Liver (tissue), 9 donors: ENCODE measurements around the gene UBC. TPM values are rescaled to one million over a fixed set of nuclear protein-coding genes. Genes with fewer than 3 reads are reported as not detected.
A peak's percentile ranks its signal among the peaks of the same experiment; 100 is the strongest.
"Not testable (repeated sequence)": the region's sequence is repeated elsewhere in the genome, so short reads cannot be mapped to it uniquely, and the experiment has no call there.

ENCODE experiments used
- DNase-seq: peaks from one replicate; pipeline ENCODE4 v3.0.0-alpha.2; 2017; ENCODE audit warnings: low spot score
- H3K27ac ChIP-seq, 2 donors: one replicate each; pipeline ENCODE4 v1.7.0; 2013; ENCODE audit warnings: inconsistent platforms in 2 of 2, low read length in 2 of 2, control low read depth in 1 of 2, low read depth in 1 of 2, mild to moderate bottlenecking in 1 of 2
- H3K27me3 ChIP-seq, 4 donors: one replicate each; pipeline versions ENCODE4 v1.6.1 to v1.7.0; 2013; ENCODE audit warnings: low read length in 3 of 4, inconsistent platforms in 1 of 4, mild to moderate bottlenecking in 1 of 4, moderate library complexity in 1 of 4; ENCODE audit not compliant: control insufficient read depth in 4 of 4, insufficient read depth in 4 of 4
- H3K36me3 ChIP-seq, 4 donors: one replicate each; pipeline versions ENCODE4 v1.6.1 to v1.7.0; 2013; ENCODE audit warnings: low read length in 3 of 4, mild to moderate bottlenecking in 3 of 4, low read depth in 1 of 4, moderate library complexity in 1 of 4; ENCODE audit not compliant: control insufficient read depth in 4 of 4, insufficient read depth in 3 of 4
- H3K4me1 ChIP-seq, 4 donors: one replicate each; pipeline versions ENCODE4 v1.6.1 to v1.7.0; 2013; ENCODE audit warnings: low read length in 3 of 4, mild to moderate bottlenecking in 3 of 4, moderate library complexity in 1 of 4; ENCODE audit not compliant: control insufficient read depth in 4 of 4, insufficient read depth in 4 of 4
- H3K4me3 ChIP-seq, 3 donors: one replicate each; pipeline versions ENCODE4 v1.6.1 to v1.7.0; 2013; ENCODE audit warnings: low read length in 3 of 3, control low read depth in 1 of 3, low read depth in 1 of 3, mild to moderate bottlenecking in 1 of 3
- H3K9ac ChIP-seq, 2 donors: one replicate each; pipeline ENCODE4 v1.7.0; 2013; ENCODE audit warnings: low read length in 2 of 2, mild to moderate bottlenecking in 2 of 2, moderate library complexity in 2 of 2, control low read depth in 1 of 2, low read depth in 1 of 2
- H3K9me3 ChIP-seq, 4 donors: one replicate each; pipeline versions ENCODE4 v1.6.1 to v1.7.0; 2013; ENCODE audit warnings: low read length in 3 of 4; ENCODE audit not compliant: control insufficient read depth in 4 of 4
- ATF3 ChIP-seq: IDR thresholded peaks from 2 replicates; pipeline ENCODE4 v1.6.1; 2016; ENCODE audit warnings: antibody characterized with exemption
- CTCF ChIP-seq: fragments of 150-350 bp; IDR thresholded peaks from 2 replicates; pipeline ENCODE4 v1.5.1; 2017; ENCODE audit warnings: improper control_type of control experiment, low read depth, low read length; ENCODE audit not compliant: missing input control
- EGR1 ChIP-seq, 2 donors: IDR thresholded peaks; 2 replicates each; pipeline ENCODE4 v1.6.1; 2016 to 2018; ENCODE audit warnings: antibody characterized with exemption in 2 of 2, low read depth in 2 of 2
- FOXA1 ChIP-seq: IDR thresholded peaks from 2 replicates; pipeline ENCODE4 v1.6.1; 2016; ENCODE audit warnings: antibody characterized with exemption
- FOXA2 ChIP-seq: IDR thresholded peaks from 2 replicates; pipeline ENCODE4 v1.6.1; 2016; ENCODE audit warnings: antibody characterized with exemption
- GABPA ChIP-seq, 2 donors: IDR thresholded peaks in 1 of 2; conservative IDR thresholded peaks in 1 of 2; 2 replicates each; pipeline ENCODE4 v1.6.1; 2016; ENCODE audit warnings: antibody characterized with exemption in 2 of 2, mild to moderate bottlenecking in 1 of 2, moderate library complexity in 1 of 2
- HNF4A ChIP-seq, 2 donors: conservative IDR thresholded peaks; 2 replicates each; pipeline ENCODE4 v1.6.1; 2016; ENCODE audit warnings: antibody characterized with exemption in 2 of 2, mild to moderate bottlenecking in 2 of 2
- HNF4G ChIP-seq: IDR thresholded peaks from 2 replicates; pipeline ENCODE4 v1.6.1; 2016; ENCODE audit warnings: antibody characterized with exemption
- JUND ChIP-seq, 2 donors: IDR thresholded peaks; 2 replicates each; pipeline ENCODE4 v1.6.1; 2016; ENCODE audit warnings: antibody characterized with exemption in 2 of 2
- MAX ChIP-seq: IDR thresholded peaks from 2 replicates; pipeline ENCODE4 v1.6.1; 2016; ENCODE audit warnings: antibody characterized with exemption
- NR2F2 ChIP-seq: IDR thresholded peaks from 2 replicates; pipeline ENCODE4 v1.6.1; 2016; ENCODE audit warnings: antibody characterized with exemption
- RAD21 ChIP-seq, 2 donors: IDR thresholded peaks; 2 replicates each; pipeline ENCODE4 v1.6.1; 2016; ENCODE audit warnings: antibody characterized with exemption in 2 of 2, mild to moderate bottlenecking in 2 of 2
- REST ChIP-seq: IDR thresholded peaks from 2 replicates; pipeline ENCODE4 v1.6.1; 2016; ENCODE audit warnings: antibody characterized with exemption, mild to moderate bottlenecking
- RXRA ChIP-seq, 2 donors: IDR thresholded peaks; 2 replicates each; pipeline ENCODE4 v1.6.1; 2017 to 2018; ENCODE audit warnings: antibody characterized with exemption in 2 of 2, mild to moderate bottlenecking in 1 of 2
- SP1 ChIP-seq: IDR thresholded peaks from 2 replicates; pipeline ENCODE4 v1.6.1; 2018; ENCODE audit warnings: antibody characterized with exemption, mild to moderate bottlenecking
- TAF1 ChIP-seq: conservative IDR thresholded peaks from 2 replicates; pipeline ENCODE4 v1.6.1; 2016; ENCODE audit warnings: antibody characterized with exemption, mild to moderate bottlenecking
- YY1 ChIP-seq: IDR thresholded peaks from 2 replicates; pipeline ENCODE4 v1.6.1; 2016; ENCODE audit warnings: antibody characterized with exemption, mild to moderate bottlenecking
- ZBTB33 ChIP-seq: IDR thresholded peaks from 2 replicates; pipeline ENCODE4 v1.6.1; 2016; ENCODE audit warnings: antibody characterized with exemption
- WGBS: extraction: QIAGEN DNeasy Blood & Tissue Kit; methylation state at CpG from one replicate; pipeline ENCODE4 v1.1.7; 2013; 5-methylcytosine and 5-hydroxymethylcytosine counted together
- polyA plus RNA-seq, 2 donors: library from polyadenylated mRNA; stranded (reverse) in 1 of 2; unstranded in 1 of 2; fragments of 200-250 nt in 1 of 2; fragments of >200 nt in 1 of 2; fragmentation: Nextera tagmentation in 1 of 2; extraction: Ambion mirVana in 1 of 2; gene quantifications; one replicate each; pipeline versions ENCODE4 v1.2.1 to v1.2.3, GENCODE V29; 2013 to 2015
- total RNA-seq, 2 donors: library from RNA; depleted of rRNA; stranded (reverse); fragments of >200 nt; gene quantifications; one replicate each; pipeline ENCODE4 v1.2.3, GENCODE V29; 2014
- donor health status: healthy.
- donor health status: healthy.
- donor health status: healthy.
- donor health status: healthy.
- donor health status: healthy.

The UBC gene
- total and polyA plus RNA-seq, 4 donors, result 385 to 624 (median 468) TPM

GRCh38 chr12:124888260-124888659 lies 26.2 kb downstream of the UBC start:
- DNase-seq, result no peak
- no peak overlapping the region for H3K4me3 ChIP-seq
- 29% methylated on average over 2 of the region's 2 CpGs for WGBS
- no peak overlapping the region for H3K9ac ChIP-seq
- H3K27ac ChIP-seq, result peak overlapping the region; percentile 45 to 47
- H3K27me3 ChIP-seq, result no peaks in the 10 kb centered on the region
- H3K9me3 ChIP-seq, result no peaks in the 10 kb centered on the region
- peaks cover 8 to 23% (median 14%) of the 10 kb centered on the region in 4 donors for H3K4me1 ChIP-seq
- TF ChIP-seq SP1 (peak; percentile 49), JUND (IDR thresholded peaks at IDR 0.05) (peak; percentile 27 to 61), FOXA2 (peak; percentile 23), RXRA (IDR thresholded peaks at IDR 0.05) (peak; percentile 65 to 77), TAF1 (no peak), CTCF (no peak), HNF4G (no peak), NR2F2 (no peak), HNF4A (conservative IDR thresholded peaks at IDR 0.05) (peak; percentile 66), RAD21 (IDR thresholded peaks at IDR 0.05) (peak in 1 of 2 donors; percentile 37), EGR1 (IDR thresholded peaks at IDR 0.05; ENCODE audit: low read depth in 2 of 2) (peak in 1 of 2 donors; percentile 48), REST (peak; percentile 52), ATF3 (no peak), FOXA1 (peak; percentile 22), ZBTB33 (peak; percentile 49), MAX (peak; percentile 82), GABPA (IDR thresholded peaks at IDR 0.05 in 1 of 2, conservative IDR thresholded peaks at IDR 0.05 in 1 of 2) (no peak), YY1 (peak; percentile 73)
- no peaks in the 10 kb centered on the region for H3K36me3 ChIP-seq

- H3K27ac ChIP-seq, result peak overlapping the region in 1 of 2 donors; percentile 45
- H3K27me3 ChIP-seq, H3K36me3 ChIP-seq, DNase-seq, H3K9ac ChIP-seq, H3K4me3 ChIP-seq, H3K9me3 ChIP-seq: not testable (repeated sequence)
- peaks cover 8 to 23% (median 14%) of the 10 kb centered on the region in 4 donors for H3K4me1 ChIP-seq
- WGBS, result 95% methylated on average over 9 of the region's 9 CpGs
Observed at GRCh38 chr12:124887766-124888165, 26.7 kb downstream of the UBC start.
